CD4-positive, alpha-beta T cell treated with Interferon alpha-2 for 1 hour (primary cell): ENCODE measurements around the gene RILPL2.
"Not testable (repeated sequence)": the region's sequence is repeated elsewhere in the genome, so short reads cannot be mapped to it uniquely, and the experiment has no call there.

Source experiments
- DNase-seq, 2 donors: peaks; one replicate each; pipeline ENCODE4 v3.0.0-alpha.2; 2020 to 2022

The RILPL2 gene

GRCh38 chr12:123379391-123379790, 57.1 kb downstream of the RILPL2 start:
- DNase-seq: no peak

- DNase-seq: not testable (repeated sequence)
Observed at GRCh38 chr12:123372415-123372814, 64.1 kb downstream of the RILPL2 start.

- not testable (repeated sequence) for DNase-seq
Observed at GRCh38 chr12:123371667-123372368, 64.7 kb downstream of the RILPL2 start.

- no peak for DNase-seq
Observed at GRCh38 chr12:123369229-123369628, 67.3 kb downstream of the RILPL2 start.

- not testable (repeated sequence) for DNase-seq
Observed at GRCh38 chr12:123368431-123368830, 68.1 kb downstream of the RILPL2 start.

- no peak for DNase-seq
Observed at GRCh38 chr12:123367511-123367910, 69.0 kb downstream of the RILPL2 start.
